ENCODE measurements around the gene ZBTB16. TPM values are rescaled to one million over a fixed set of nuclear protein-coding genes. Genes with fewer than 3 reads are reported as not detected.

ZBTB16 gene
- total and polyA plus RNA-seq, 2 donors (not counting 3 experiments of a cell fraction or from before 2014, with no cell fraction given), result 9.8 to 20.3 TPM

- peaks cover 10 to 21% of the 10 kb centered on the region in 2 experiments for H3K27me3 ChIP-seq (ENCODE audit: control insufficient read depth in 2 of 2, insufficient read depth in 2 of 2, low read length in 2 of 2)
- intact Hi-C loops (cut with micrococcal nuclease), result no loop called here
- TF ChIP-seq GATA2 (IDR thresholded peaks at IDR 0.05; ENCODE audit: insufficient read depth, insufficient read length, low read depth, low read length) (no peak), EZH2 (IDR thresholded peaks at IDR 0.05; ENCODE audit: borderline replicate concordance, low read depth, low read length, severe bottlenecking) (no peak), POLR2AphosphoS5 (IDR thresholded peaks at IDR 0.05; ENCODE audit: insufficient read depth, low read depth, low read length) (no peak), CTCF (IDR thresholded peaks at IDR 0.05; ENCODE audit: extremely low read depth in 1 of 2, insufficient read depth in 1 of 2, low read depth in 1 of 2, low read length in 2 of 2) (no peak)
- ChIA-PET CTCF (interaction anchor here (0.7 to 1.9 kb wide), 7 partner anchors 12 to 471 kb away, joined by 3 to 5 read pairs (median 3); partner anchors contain the start of gene NNMT), POLR2A (no interaction called here)
- no peaks in the 10 kb centered on the region for H3K79me2 ChIP-seq (ENCODE audit: control insufficient read depth, insufficient read depth, low read length)
- H3K9me1 ChIP-seq (replicated peaks; ENCODE audit: control insufficient read depth, extremely low read depth, insufficient read depth, low read length), result no peaks in the 10 kb centered on the region
- no peaks in the 10 kb centered on the region for H4K20me1 ChIP-seq (replicated peaks; ENCODE audit: control insufficient read depth, extremely low read depth, insufficient read depth, low read length)
- no peak for DNase-seq (ENCODE audit: low read depth, low spot score)
- no peaks in the 10 kb centered on the region for H3K36me3 ChIP-seq (ENCODE audit: control insufficient read depth in 2 of 2, extremely low read depth in 1 of 2, insufficient read depth in 2 of 2, low read length in 2 of 2)
- no peak overlapping the region for H3K27ac ChIP-seq (ENCODE audit: insufficient read depth, low read depth, low read length)
- H3K9me3 ChIP-seq (replicated peaks; ENCODE audit: control insufficient read depth, insufficient read depth, low read length), result no peaks in the 10 kb centered on the region
- dilution Hi-C loops (cut with MboI; ENCODE audit: extremely low pct_ligation_motif_present, low sequenced_read_pairs), result no loop called here
- no peak overlapping the region for H2AFZ ChIP-seq (ENCODE audit: low read depth, low read length)
- no peak overlapping the region for H3K4me2 ChIP-seq (ENCODE audit: insufficient read depth, low read length)
- FAIRE-seq, result no peak
- peaks cover 17% of the 10 kb centered on the region for H3K4me1 ChIP-seq (ENCODE audit: control insufficient read depth, extremely low read depth, insufficient read depth, low read length)
- no TSS peak for BruUV-seq (replicated peaks)
- no peak overlapping the region for H3K4me3 ChIP-seq (replicated peaks in 1 of 3; ENCODE audit: insufficient read depth in 1 of 3, low read depth in 1 of 3, low read length in 3 of 3)
- no peak overlapping the region for H3K9ac ChIP-seq (replicated peaks; ENCODE audit: extremely low read depth, insufficient read depth, low read length)
These were observed 218.3 kb downstream of the ZBTB16 start for GRCh38 chr11:114277637-114278341.

All from endothelial cell of umbilical vein (primary cell).